Astrocyte of the spinal cord (primary cell): ENCODE measurements around the gene HSD17B13.

ENCODE experiments used
- DNase-seq: peaks from one replicate; pipeline ENCODE4 v3.0.0; 2011; ENCODE audit warnings: low read depth, low spot score
- H3K4me3 ChIP-seq: 2 replicates; pipeline ENCODE4 v1.5.1; 2011; ENCODE audit warnings: low read depth, mild to moderate bottlenecking, low read length, moderate library complexity
- CTCF ChIP-seq: IDR thresholded peaks from 2 replicates; pipeline ENCODE4 v1.5.1; 2012; ENCODE audit warnings: low read depth, mild to moderate bottlenecking, low read length, inconsistent platforms
- in situ Hi-C: cut with HindIII; loops from 2 replicates; pipeline ENCODE4 v1.10.0; 2017; ENCODE audit warnings: low sequenced_read_pairs

Gene HSD17B13

GRCh38 chr4:87270144-87270543 is 52.5 kb downstream of the HSD17B13 start:
- in situ Hi-C loops, result no loop called here
- peak; percentile 62 for TF ChIP-seq CTCF
- peak; percentile 51 for DNase-seq

GRCh38 chr4:87268411-87268810 is 54.3 kb downstream of the HSD17B13 start:
- no peak overlapping the region for H3K4me3 ChIP-seq

More at GRCh38 chr4:87270144-87270543, 52.5 kb downstream of the HSD17B13 start:
- no peak overlapping the region for H3K4me3 ChIP-seq

GRCh38 chr4:87266986-87267385 is 55.7 kb downstream of the HSD17B13 start:
- in situ Hi-C loops, result no loop called here
- no peak overlapping the region for H3K4me3 ChIP-seq
- no peak for TF ChIP-seq CTCF
- DNase-seq, result no peak

More at GRCh38 chr4:87268411-87268810, 54.3 kb downstream of the HSD17B13 start:
- no peak for DNase-seq
- no peak for TF ChIP-seq CTCF
- in situ Hi-C loops, result no loop called here

GRCh38 chr4:87262886-87263285 is 59.8 kb downstream of the HSD17B13 start:
- no peak for TF ChIP-seq CTCF
- in situ Hi-C loops, result no loop called here
- H3K4me3 ChIP-seq, result no peak overlapping the region
- no peak for DNase-seq

- TF ChIP-seq CTCF, result no peak
- in situ Hi-C loops, result no loop called here
- no peak for DNase-seq
- H3K4me3 ChIP-seq, result no peak overlapping the region
Measured at GRCh38 chr4:87260477-87260876, 62.2 kb downstream of the HSD17B13 start.

GRCh38 chr4:87258677-87259076 is 64.0 kb downstream of the HSD17B13 start:
- no peak overlapping the region for H3K4me3 ChIP-seq
- DNase-seq, result no peak
- in situ Hi-C loops, result no loop called here
- no peak for TF ChIP-seq CTCF

- no peak for TF ChIP-seq CTCF
- in situ Hi-C loops, result no loop called here
- no peak for DNase-seq
- no peak overlapping the region for H3K4me3 ChIP-seq
Measured at GRCh38 chr4:87257523-87257922, 65.2 kb downstream of the HSD17B13 start.
